ENCODE data around the gene CS. TPM values are rescaled to one million over a fixed set of nuclear protein-coding genes. Genes with fewer than 3 reads are reported as not detected.
A peak's percentile ranks its signal among the peaks of the same experiment; 100 is the strongest.
"Not testable (repeated sequence)": the region's sequence is repeated elsewhere in the genome, so short reads cannot be mapped to it uniquely, and the experiment has no call there.

Gene CS
- total and polyA plus RNA-seq, 5 donors = 250 to 594 (median 565) TPM

- 81% methylated on average over 9 of the region's 9 CpGs for WGBS
- Histone ChIP-seq H3K27ac (ENCODE audit: low read length) (no peak overlapping the region), H3K27me3 (ENCODE audit: control insufficient read depth, insufficient read depth) (no peaks in the 10 kb centered on the region), H3K9me3 (ENCODE audit: control insufficient read depth, low read length) (no peaks in the 10 kb centered on the region), H3K4me3 (ENCODE audit: low read length) (no peak overlapping the region), H3K4me1 (ENCODE audit: control insufficient read depth, insufficient read depth, low read length) (peaks cover 7% of the 10 kb centered on the region)
- ATAC-seq = no peak
- intact Hi-C loops (cut with DNase I) = loop anchor here in 1 of 4 donors (10.0 kb wide), 1 partner anchor 128 kb away; the partner anchor contains the start of gene SPRYD4
- DNase-seq = no peak
Observed at GRCh38 chr12:56336361-56337167, 36.4 kb upstream of the CS start.

DNA sequence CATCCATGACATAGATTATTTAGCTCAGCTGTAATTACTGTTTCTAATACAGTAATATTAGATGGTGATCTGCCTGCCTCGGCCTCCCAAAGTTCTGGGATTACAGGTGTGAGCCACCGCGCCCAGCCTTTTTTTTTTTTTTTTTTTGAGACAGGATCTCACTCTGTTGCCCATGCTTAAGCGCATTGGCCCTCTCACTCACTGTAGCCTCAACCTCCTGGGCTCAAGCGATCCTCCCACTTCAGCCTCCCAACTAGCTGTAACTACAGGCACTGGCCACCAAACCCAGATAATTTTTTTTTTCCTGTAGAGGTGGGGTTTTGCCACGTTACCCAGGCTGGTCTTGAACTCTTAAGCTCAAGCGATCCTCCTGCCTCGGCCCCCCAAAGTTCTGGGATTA, 35.4 kb upstream of the CS start:
- intact Hi-C loops (cut with DNase I) = loop anchor here in 1 of 4 donors (10.0 kb wide), 1 partner anchor 129 kb away; the partner anchor contains the start of gene SPRYD4
- H3K27me3 ChIP-seq (ENCODE audit: control insufficient read depth, insufficient read depth); H3K4me3 ChIP-seq (ENCODE audit: low read length); DNase-seq; H3K4me1 ChIP-seq (ENCODE audit: control insufficient read depth, insufficient read depth, low read length); H3K9me3 ChIP-seq (ENCODE audit: control insufficient read depth, low read length); ATAC-seq; H3K27ac ChIP-seq (ENCODE audit: low read length): not testable (repeated sequence)
- WGBS = 94% methylated on average over 8 of the region's 8 CpGs

DNA sequence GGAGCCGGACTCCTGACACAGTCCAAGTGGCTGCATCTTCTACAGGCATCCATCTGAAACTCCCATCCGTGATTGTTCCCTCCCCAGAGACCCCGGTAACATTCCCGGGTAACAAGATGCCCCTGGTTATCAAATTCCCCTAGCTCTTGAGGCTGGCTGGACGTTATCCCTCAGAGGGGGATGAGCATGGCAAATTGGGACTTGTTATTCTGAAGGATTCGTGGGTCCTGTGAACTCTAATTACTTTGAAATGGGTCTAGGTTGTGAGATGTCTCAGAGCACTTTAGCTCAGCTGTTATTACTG, 34.3 kb upstream of the CS start:
- no peaks in the 10 kb centered on the region for H3K9me3 ChIP-seq (ENCODE audit: control insufficient read depth, low read length)
- intact Hi-C loops (cut with DNase I) = loop anchor here in 1 of 4 donors (10.0 kb wide), 1 partner anchor 130 kb away; the partner anchor contains the start of gene SPRYD4
- peak overlapping the region; percentile 77 for H3K4me3 ChIP-seq (ENCODE audit: low read length)
- WGBS = 9% methylated on average over 6 of the region's 6 CpGs
- DNase-seq (no peak), ATAC-seq (no peak)
- no peaks in the 10 kb centered on the region for H3K27me3 ChIP-seq (ENCODE audit: control insufficient read depth, insufficient read depth)
- peaks cover 7% of the 10 kb centered on the region for H3K4me1 ChIP-seq (ENCODE audit: control insufficient read depth, insufficient read depth, low read length)
- peak overlapping the region; percentile 96 for H3K27ac ChIP-seq (ENCODE audit: low read length)

GRCh38 chr12:56333679-56334489, 33.8 kb upstream of the CS start, which contains the start of gene PAN2:
PAN2 (minus strand) TSS chr12:56334000; CDS start chr12:56333094, 906 bp downstream.
- H3K4me3 ChIP-seq (ENCODE audit: low read length) = peak within 1 kb of the TSS; percentile 77
- H3K4me1 ChIP-seq (ENCODE audit: control insufficient read depth, insufficient read depth, low read length) = peaks cover 7% of the 10 kb centered on the region
- peak within 1 kb of the TSS; percentile 96 for H3K27ac ChIP-seq (ENCODE audit: low read length)
- ATAC-seq (peak; percentile 99), DNase-seq (peak; percentile 97 to 98 (median 98))
- no peaks in the 10 kb centered on the region for H3K9me3 ChIP-seq (ENCODE audit: control insufficient read depth, low read length)
- no peaks in the 10 kb centered on the region for H3K27me3 ChIP-seq (ENCODE audit: control insufficient read depth, insufficient read depth)
- WGBS = under 1% methylated on average over 45 of the region's 45 CpGs
- intact Hi-C loops (cut with DNase I) = loop anchor here in 1 of 4 donors (10.0 kb wide), 1 partner anchor 131 kb away; the partner anchor contains the start of gene SPRYD4

DNA sequence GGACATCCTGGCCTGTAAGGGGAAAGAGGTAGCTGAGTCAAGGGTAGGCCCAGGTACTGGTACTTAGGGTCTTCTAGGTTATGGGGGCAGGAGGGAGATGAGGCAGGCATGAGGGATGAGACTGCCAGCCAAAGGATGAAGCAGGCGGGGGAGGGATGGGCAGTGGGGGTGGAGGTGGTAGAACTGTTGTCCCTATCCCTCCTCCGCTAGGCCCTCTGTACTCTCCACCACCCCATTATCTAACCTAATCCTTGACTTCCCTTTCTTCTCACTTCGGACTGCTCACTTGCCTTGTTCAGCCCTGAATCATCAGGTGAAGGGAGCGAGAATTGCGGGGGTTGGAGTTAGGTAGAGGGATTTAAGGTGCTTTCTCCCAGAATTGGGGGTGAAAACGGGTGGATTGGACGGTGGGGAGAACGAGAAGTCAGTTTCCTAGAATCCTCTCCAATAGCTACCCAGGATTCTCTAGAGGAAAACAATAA, 33.1 kb upstream of the CS start:
- Histone ChIP-seq H3K27ac (ENCODE audit: low read length) (peak overlapping the region; percentile 96), H3K4me1 (ENCODE audit: control insufficient read depth, insufficient read depth, low read length) (peaks cover 7% of the 10 kb centered on the region), H3K4me3 (ENCODE audit: low read length) (peak overlapping the region; percentile 77), H3K9me3 (ENCODE audit: control insufficient read depth, low read length) (no peaks in the 10 kb centered on the region), H3K27me3 (ENCODE audit: control insufficient read depth, insufficient read depth) (no peaks in the 10 kb centered on the region)
- intact Hi-C loops (cut with DNase I) = loop anchor here in 1 of 4 donors (10.0 kb wide), 1 partner anchor 132 kb away; the partner anchor contains the start of gene SPRYD4
- 24% methylated on average over 8 of the region's 8 CpGs for WGBS
- DNase-seq = no peak
- ATAC-seq = peak; percentile 1 to 7

- Histone ChIP-seq H3K4me3 (ENCODE audit: low read length) (peak overlapping the region; percentile 77), H3K27me3 (ENCODE audit: control insufficient read depth, insufficient read depth) (no peaks in the 10 kb centered on the region), H3K9me3 (ENCODE audit: control insufficient read depth, low read length) (no peaks in the 10 kb centered on the region), H3K27ac (ENCODE audit: low read length) (peak overlapping the region; percentile 96), H3K4me1 (ENCODE audit: control insufficient read depth, insufficient read depth, low read length) (peaks cover 7% of the 10 kb centered on the region)
- DNase-seq = no peak
- WGBS = 89% methylated on average over 11 of the region's 11 CpGs
- ATAC-seq = peak in 1 of 2 donors; percentile 5
- intact Hi-C loops (cut with DNase I) = loop anchor here in 1 of 4 donors (10.0 kb wide), 1 partner anchor 132 kb away; the partner anchor contains the start of gene SPRYD4
Observed at GRCh38 chr12:56332512-56333196, 32.5 kb upstream of the CS start.

DNA sequence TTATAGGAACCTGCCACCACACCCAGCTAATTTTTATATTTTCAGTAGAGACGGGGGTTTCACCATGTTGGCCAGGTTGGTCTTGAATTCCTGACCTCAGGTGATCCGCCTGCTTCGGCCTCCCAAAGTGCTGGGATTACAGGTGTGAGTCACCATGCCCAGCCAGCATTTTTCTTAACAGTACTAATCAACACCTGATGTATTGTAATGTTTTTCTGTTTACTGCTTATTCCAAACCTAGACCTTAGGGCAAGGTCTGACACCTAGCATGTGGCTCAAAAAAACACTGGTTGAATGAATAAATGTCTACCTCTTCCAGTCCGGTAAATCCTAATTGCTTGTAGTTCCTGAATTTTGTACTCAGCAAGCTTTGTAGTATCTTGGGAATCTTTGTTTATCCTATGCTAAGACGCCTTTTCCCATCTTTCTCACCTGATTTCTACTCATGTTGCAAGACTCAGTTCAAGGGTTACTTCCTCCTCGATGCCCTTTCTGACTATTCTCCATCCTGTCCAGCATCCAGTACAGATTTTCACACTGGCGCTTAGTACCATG, 30.9 kb upstream of the CS start:
- Histone ChIP-seq H3K27me3 (ENCODE audit: control insufficient read depth, insufficient read depth) (no peaks in the 10 kb centered on the region), H3K27ac (ENCODE audit: low read length) (no peak overlapping the region), H3K4me1 (ENCODE audit: control insufficient read depth, insufficient read depth, low read length) (peaks cover 7% of the 10 kb centered on the region), H3K9me3 (ENCODE audit: control insufficient read depth, low read length) (no peaks in the 10 kb centered on the region), H3K4me3 (ENCODE audit: low read length) (no peak overlapping the region)
- 94% methylated on average over 7 of the region's 7 CpGs for WGBS
- ATAC-seq (no peak), DNase-seq (no peak)
- intact Hi-C loops (cut with DNase I) = loop anchor here in 1 of 4 donors (10.0 kb wide), 1 partner anchor 134 kb away; the partner anchor contains the start of gene SPRYD4

DNA sequence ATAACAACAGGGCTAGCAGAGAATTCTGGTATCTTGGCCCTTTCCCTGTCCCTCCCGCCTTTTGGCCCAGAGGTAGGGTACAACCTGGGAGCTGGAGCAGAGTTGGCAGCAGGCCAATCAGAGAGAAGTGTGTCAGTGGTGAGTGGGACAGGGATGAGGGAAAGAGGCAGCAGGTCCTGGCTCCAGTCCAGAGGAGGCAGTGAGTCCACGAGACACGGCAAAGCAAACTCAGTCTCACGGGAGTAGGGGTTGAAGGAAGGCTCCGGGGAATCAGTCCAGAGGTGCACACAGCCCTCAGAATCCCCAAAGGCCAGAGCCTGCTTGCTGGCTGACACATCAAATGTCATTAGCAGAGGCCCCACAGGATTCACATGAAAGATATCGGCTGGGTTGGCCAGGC, 26.4 kb upstream of the CS start:
- intact Hi-C loops (cut with DNase I) = no loop called here
- WGBS = 66% methylated on average over 6 of the region's 6 CpGs
- DNase-seq (no peak), ATAC-seq (peak; percentile 9 to 23)
- Histone ChIP-seq H3K27me3 (ENCODE audit: control insufficient read depth, insufficient read depth) (no peaks in the 10 kb centered on the region), H3K4me3 (ENCODE audit: low read length) (no peak overlapping the region), H3K9me3 (ENCODE audit: control insufficient read depth, low read length) (no peaks in the 10 kb centered on the region), H3K27ac (ENCODE audit: low read length) (no peak overlapping the region), H3K4me1 (ENCODE audit: control insufficient read depth, insufficient read depth, low read length) (no peaks in the 10 kb centered on the region)

- H3K27me3 ChIP-seq (ENCODE audit: control insufficient read depth, insufficient read depth) = no peaks in the 10 kb centered on the region
- no peaks in the 10 kb centered on the region for H3K4me1 ChIP-seq (ENCODE audit: control insufficient read depth, insufficient read depth, low read length)
- no peak overlapping the region for H3K27ac ChIP-seq (ENCODE audit: low read length)
- intact Hi-C loops (cut with DNase I) = no loop called here
- ATAC-seq (no peak), DNase-seq (no peak)
- no peaks in the 10 kb centered on the region for H3K9me3 ChIP-seq (ENCODE audit: control insufficient read depth, low read length)
- H3K4me3 ChIP-seq (ENCODE audit: low read length) = no peak overlapping the region
- 93% methylated on average over 8 of the region's 8 CpGs for WGBS
Observed at GRCh38 chr12:56326126-56326525, 26.0 kb upstream of the CS start.

DNA sequence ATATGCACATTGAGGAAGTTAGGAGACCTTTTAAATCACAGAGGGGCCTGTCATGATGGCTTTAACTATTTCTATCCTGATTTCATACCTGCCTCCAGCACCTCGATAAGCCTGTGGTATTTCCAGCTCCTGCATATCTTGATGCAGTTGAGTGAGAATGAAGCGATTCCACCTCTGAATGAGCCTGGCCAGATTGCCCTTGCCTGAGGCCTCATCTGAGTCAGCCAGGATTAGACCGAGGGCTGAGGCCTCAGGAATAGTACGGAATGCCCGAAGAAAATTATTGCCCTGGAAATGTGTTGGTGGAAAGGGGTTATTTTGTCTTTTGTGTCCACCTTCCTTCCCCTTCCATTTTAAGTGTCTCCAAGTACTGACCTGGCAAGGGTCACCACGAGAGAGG, 24.1 kb upstream of the CS start:
- Histone ChIP-seq H3K4me1 (ENCODE audit: control insufficient read depth, insufficient read depth, low read length) (no peaks in the 10 kb centered on the region), H3K27ac (ENCODE audit: low read length) (no peak overlapping the region), H3K27me3 (ENCODE audit: control insufficient read depth, insufficient read depth) (no peaks in the 10 kb centered on the region), H3K9me3 (ENCODE audit: control insufficient read depth, low read length) (no peaks in the 10 kb centered on the region), H3K4me3 (ENCODE audit: low read length) (no peak overlapping the region)
- no peak for DNase-seq
- intact Hi-C loops (cut with DNase I) = no loop called here
- WGBS = 90% methylated on average over 6 of the region's 6 CpGs
- ATAC-seq = no peak

Measured in right cardiac atrium (tissue), 5 donors.